Epithelial cell of esophagus (primary cell): Measurements from ENCODE around the gene TMEM81.

Experiments
- DNase-seq: peaks from one replicate; pipeline ENCODE4 v3.0.0; 2010; ENCODE audit warnings: low read depth
- H3K4me3 ChIP-seq: 2 replicates; pipeline ENCODE4 v1.5.1; 2011; ENCODE audit warnings: mild to moderate bottlenecking, low read length, control low read depth
- TF ChIP-seq, protein P1 (sequence below): IDR thresholded peaks from 2 replicates; pipeline ENCODE4 v1.5.1; 2011; ENCODE audit warnings: low read depth, mild to moderate bottlenecking, low read length, control low read depth, inconsistent platforms; ENCODE audit not compliant: insufficient read depth; ENCODE audit errors: missing control alignments

Gene TMEM81

DNA sequence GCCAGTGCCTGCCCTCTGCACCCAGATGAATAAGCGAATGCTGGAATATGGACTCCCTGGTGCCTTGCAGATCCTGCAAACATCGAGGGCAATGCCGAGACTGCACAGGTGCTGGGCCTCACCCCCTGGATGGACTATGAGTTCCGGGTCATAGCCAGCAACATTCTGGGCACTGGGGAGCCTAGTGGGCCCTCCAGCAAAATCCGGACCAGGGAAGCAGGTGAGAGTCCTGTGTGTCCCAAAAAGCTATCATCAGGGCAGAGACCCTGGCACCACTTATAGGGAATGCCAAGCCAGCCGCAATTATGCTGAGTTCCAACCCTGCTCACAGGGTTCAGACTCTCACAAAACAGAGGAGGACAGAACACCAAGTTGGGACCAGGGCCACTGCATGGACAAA, 17.2 kb downstream of the TMEM81 start:
- TF ChIP-seq, protein P1, sequence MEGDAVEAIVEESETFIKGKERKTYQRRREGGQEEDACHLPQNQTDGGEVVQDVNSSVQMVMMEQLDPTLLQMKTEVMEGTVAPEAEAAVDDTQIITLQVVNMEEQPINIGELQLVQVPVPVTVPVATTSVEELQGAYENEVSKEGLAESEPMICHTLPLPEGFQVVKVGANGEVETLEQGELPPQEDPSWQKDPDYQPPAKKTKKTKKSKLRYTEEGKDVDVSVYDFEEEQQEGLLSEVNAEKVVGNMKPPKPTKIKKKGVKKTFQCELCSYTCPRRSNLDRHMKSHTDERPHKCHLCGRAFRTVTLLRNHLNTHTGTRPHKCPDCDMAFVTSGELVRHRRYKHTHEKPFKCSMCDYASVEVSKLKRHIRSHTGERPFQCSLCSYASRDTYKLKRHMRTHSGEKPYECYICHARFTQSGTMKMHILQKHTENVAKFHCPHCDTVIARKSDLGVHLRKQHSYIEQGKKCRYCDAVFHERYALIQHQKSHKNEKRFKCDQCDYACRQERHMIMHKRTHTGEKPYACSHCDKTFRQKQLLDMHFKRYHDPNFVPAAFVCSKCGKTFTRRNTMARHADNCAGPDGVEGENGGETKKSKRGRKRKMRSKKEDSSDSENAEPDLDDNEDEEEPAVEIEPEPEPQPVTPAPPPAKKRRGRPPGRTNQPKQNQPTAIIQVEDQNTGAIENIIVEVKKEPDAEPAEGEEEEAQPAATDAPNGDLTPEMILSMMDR: no peak
- H3K4me3 ChIP-seq: no peak overlapping the region
- no peak for DNase-seq

DNA sequence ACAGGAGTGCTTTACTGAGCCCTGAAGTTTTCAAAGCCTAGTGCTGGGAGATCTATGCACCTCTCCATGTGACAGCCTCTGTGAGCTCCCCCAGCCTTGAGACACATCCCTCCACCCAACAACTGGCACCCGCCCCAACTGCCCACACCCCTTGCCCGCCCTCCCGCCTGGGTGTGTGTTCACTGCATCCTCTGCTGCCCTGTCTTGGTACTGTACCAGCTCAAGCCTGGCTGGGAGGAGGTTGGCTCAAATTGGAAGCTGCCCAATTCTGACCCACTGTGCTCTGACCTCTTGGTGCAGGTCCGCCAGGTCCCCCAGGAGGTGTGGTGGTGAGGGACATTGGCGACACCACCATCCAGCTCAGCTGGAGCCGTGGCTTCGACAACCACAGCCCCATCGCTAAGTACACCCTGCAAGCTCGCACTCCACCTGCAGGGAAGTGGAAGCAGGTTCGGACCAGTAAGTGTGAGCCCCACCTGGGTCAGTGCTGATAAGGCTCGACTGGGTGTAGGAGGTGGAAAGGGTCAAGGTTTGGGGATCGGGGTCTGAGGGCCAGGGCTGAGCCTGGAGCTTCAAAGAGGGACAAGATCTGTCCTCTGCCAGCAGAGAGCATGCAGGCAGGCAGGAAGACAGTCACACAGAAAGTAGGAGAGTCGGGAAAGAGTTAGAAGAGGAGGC, 18.0 kb downstream of the TMEM81 start:
- TF ChIP-seq, protein P1: peak; percentile 38
- DNase-seq: no peak
- H3K4me3 ChIP-seq: no peak overlapping the region

DNA sequence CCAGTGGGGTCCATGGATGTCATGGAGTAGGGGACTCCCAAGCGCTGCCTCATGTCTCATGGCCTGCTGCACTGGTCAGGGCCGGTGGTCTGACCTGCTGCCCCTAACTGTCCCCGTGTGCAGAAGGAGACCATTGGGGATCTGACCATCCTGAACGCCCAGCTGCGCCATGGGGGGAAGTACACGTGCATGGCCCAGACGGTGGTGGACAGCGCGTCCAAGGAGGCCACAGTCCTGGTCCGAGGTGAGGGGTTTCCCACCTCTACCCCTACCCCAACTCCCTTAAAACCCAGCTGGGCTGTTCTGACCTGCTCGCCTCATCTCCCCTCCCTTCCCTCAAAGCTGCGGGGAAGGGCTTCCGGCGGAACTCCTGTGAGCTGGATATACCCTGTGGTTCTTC, 18.6 kb downstream of the TMEM81 start:
- TF ChIP-seq, protein P1: no peak
- no peak overlapping the region for H3K4me3 ChIP-seq
- no peak for DNase-seq

DNA sequence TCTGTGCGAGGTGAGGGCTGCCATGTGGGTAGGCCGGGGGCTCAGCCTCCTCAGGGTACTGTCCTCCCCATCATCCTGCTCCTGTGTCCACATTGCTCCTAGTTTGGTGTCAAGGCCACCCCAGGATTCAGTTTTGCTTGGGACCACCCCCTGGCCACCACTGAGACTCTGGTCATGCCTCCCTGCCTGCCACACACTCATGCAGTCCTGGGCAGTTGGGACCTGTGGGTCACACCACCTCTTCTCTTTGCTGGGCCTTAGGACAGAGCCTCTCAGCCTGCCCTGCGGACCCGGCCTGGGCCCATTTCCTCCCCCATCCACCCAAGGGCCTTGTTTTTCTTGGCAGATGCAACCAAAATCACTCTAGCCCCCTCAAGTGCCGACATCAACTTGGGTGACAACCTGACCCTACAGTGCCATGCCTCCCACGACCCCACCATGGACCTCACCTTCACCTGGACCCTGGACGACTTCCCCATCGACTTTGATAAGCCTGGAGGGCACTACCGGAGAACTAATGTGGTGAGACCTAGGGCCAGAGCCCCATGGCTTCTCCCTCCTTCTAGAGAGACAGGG, 19.4 kb downstream of the TMEM81 start:
- TF ChIP-seq, protein P1: no peak
- DNase-seq: no peak

DNA sequence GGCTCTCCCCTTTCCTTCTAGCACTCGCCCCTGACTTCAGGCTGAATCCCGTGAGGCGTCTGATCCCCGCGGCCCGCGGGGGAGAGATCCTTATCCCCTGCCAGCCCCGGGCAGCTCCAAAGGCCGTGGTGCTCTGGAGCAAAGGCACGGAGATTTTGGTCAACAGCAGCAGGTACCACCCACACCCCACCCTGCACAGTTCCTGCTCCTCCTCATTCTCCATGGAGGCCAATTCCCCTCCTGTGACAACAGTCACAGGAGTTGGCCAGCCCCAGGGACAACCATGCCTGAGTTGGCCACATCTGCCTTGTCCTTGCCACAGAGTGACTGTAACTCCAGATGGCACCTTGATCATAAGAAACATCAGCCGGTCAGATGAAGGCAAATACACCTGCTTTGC, 20.0 kb downstream of the TMEM81 start:
- DNase-seq: no peak
- TF ChIP-seq, protein P1: no peak
- H3K4me3 ChIP-seq: no peak overlapping the region

More for the DNA sequence above, 19.4 kb downstream of the TMEM81 start:
- no peak overlapping the region for H3K4me3 ChIP-seq

DNA sequence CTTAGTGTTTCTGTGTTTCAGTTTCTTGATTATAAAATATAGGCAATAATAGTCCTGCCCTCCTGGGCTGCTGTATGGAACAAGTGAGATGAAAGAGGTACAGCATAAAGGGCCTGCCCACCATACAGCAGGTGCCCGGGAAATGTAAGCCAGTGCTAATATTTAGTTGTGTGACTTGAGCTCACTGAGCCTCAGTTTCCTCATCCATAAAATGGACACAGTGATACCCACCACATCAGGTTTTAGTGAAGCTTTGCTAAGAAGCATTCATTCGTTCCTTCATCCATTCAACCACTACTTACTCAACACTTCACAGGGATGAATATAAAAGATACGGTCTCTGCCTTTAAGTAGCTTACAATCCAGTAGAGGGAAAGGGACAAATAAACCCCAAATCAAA, 21.4 kb downstream of the TMEM81 start:
- TF ChIP-seq, protein P1: no peak
- no peak for DNase-seq
- H3K4me3 ChIP-seq: no peak overlapping the region

DNA sequence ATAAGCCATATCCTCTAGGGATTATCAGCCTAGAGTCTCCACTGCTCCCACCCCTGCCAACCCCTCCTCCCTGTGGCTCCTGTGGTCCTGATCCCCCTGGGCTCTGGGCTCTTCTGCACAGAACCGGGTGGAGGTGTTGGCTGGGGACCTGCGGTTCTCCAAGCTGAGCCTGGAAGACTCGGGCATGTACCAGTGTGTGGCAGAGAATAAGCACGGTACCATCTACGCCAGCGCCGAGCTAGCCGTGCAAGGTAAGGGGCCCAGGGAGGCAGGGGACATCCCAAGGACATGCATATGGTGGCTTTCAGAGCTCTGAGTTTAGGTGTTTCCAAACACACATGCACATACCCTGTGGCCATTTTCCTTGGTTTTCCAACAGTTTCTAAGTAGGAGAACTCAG, 21.9 kb downstream of the TMEM81 start:
- H3K4me3 ChIP-seq: no peak overlapping the region
- DNase-seq: no peak
- TF ChIP-seq, protein P1: no peak
